ENCODE results near the gene ZNF662. TPM values are rescaled to one million over a fixed set of nuclear protein-coding genes. Genes with fewer than 3 reads are reported as not detected.

Gene ZNF662
- total RNA-seq, 2 experiments from 2014 or later: 2.5 to 2.7 TPM

DNA sequence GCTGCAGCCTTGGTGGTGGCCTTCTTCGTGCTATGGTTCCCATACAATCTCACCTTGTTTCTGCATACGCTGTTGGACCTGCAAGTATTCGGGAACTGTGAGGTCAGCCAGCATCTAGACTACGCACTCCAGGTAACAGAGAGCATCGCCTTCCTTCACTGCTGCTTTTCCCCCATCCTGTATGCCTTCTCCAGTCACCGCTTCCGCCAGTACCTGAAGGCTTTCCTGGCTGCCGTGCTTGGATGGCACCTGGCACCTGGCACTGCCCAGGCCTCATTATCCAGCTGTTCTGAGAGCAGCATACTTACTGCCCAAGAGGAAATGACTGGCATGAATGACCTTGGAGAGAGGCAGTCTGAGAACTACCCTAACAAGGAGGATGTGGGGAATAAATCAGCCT lies 40.7 kb upstream of the ZNF662 start:
- ATAC-seq (ENCODE audit: poor library complexity): no peak
- Mint-ChIP-seq H3K36me3 (ENCODE audit: low read depth) (no peaks in the 10 kb centered on the region), H3K4me1 (ENCODE audit: low read depth) (no peaks in the 10 kb centered on the region), H3K9me3 (no peaks in the 10 kb centered on the region), H3K27me3 (peaks cover 6% of the 10 kb centered on the region), H3K27ac (no peak overlapping the region), H3K4me3 (no peak overlapping the region)
- ChIA-PET CTCF (no interaction called here), POLR2A (no interaction called here)
- no peak for DNase-seq
- TF ChIP-seq, protein P1, sequence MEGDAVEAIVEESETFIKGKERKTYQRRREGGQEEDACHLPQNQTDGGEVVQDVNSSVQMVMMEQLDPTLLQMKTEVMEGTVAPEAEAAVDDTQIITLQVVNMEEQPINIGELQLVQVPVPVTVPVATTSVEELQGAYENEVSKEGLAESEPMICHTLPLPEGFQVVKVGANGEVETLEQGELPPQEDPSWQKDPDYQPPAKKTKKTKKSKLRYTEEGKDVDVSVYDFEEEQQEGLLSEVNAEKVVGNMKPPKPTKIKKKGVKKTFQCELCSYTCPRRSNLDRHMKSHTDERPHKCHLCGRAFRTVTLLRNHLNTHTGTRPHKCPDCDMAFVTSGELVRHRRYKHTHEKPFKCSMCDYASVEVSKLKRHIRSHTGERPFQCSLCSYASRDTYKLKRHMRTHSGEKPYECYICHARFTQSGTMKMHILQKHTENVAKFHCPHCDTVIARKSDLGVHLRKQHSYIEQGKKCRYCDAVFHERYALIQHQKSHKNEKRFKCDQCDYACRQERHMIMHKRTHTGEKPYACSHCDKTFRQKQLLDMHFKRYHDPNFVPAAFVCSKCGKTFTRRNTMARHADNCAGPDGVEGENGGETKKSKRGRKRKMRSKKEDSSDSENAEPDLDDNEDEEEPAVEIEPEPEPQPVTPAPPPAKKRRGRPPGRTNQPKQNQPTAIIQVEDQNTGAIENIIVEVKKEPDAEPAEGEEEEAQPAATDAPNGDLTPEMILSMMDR (IDR thresholded peaks at IDR 0.05): no peak
- Histone ChIP-seq H3K4me3 (ENCODE audit: low read length) (no peak overlapping the region), H3K27me3 (ENCODE audit: control insufficient read depth in 1 of 2, insufficient read depth in 2 of 2, low read length in 2 of 2) (no peaks in the 10 kb centered on the region), H3K27ac (ENCODE audit: low read depth in 1 of 2, low read length in 2 of 2) (no peak overlapping the region), H3K9me3 (ENCODE audit: control insufficient read depth in 1 of 2, insufficient read depth in 1 of 2, low read length in 2 of 2) (no peaks in the 10 kb centered on the region), H3K36me3 (ENCODE audit: insufficient read depth, low read length) (no peaks in the 10 kb centered on the region), H3K4me1 (ENCODE audit: insufficient read depth, low read length) (no peaks in the 10 kb centered on the region)
- intact Hi-C loops (cut with DNase I, micrococcal nuclease): no loop called here

DNA sequence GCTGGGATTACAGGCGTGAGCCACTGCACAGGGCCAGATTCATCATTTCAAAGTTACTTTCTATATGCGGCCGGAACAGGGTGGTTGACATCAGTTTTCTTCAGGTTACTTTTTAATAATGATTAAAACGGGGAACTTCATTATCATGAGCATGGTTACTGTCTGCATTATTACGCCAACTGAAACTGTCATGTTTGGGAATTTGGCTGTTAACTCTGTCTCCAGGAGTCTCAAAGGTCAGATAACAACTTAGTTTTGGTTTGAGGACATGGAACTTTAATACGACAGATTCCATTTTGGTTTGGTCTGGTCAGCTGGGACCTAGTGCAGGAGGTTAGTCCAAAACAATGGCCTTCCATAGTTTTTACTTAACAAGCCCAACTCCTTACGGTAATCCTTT lies 38.8 kb upstream of the ZNF662 start:
- no peak overlapping the region for H3K4me3 ChIP-seq (ENCODE audit: low read length)
- no peaks in the 10 kb centered on the region for H3K36me3 ChIP-seq (ENCODE audit: insufficient read depth, low read length)
- H3K4me1 ChIP-seq (ENCODE audit: insufficient read depth, low read length): no peaks in the 10 kb centered on the region
- H3K27ac ChIP-seq (ENCODE audit: low read depth in 1 of 2, low read length in 2 of 2): no peak overlapping the region
- intact Hi-C loops (cut with DNase I, micrococcal nuclease): no loop called here
- H3K4me1 Mint-ChIP-seq (ENCODE audit: low read depth): no peaks in the 10 kb centered on the region
- no peak overlapping the region for H3K27ac Mint-ChIP-seq
- DNase-seq (no peak), ATAC-seq (ENCODE audit: poor library complexity) (no peak)
- no peaks in the 10 kb centered on the region for H3K9me3 ChIP-seq (ENCODE audit: control insufficient read depth in 1 of 2, insufficient read depth in 1 of 2, low read length in 2 of 2)
- no peaks in the 10 kb centered on the region for H3K27me3 Mint-ChIP-seq
- no peak overlapping the region for H3K4me3 Mint-ChIP-seq
- H3K36me3 Mint-ChIP-seq (ENCODE audit: low read depth): no peaks in the 10 kb centered on the region
- ChIA-PET POLR2A (no interaction called here), CTCF (no interaction called here)
- no peaks in the 10 kb centered on the region for H3K9me3 Mint-ChIP-seq
- no peaks in the 10 kb centered on the region for H3K27me3 ChIP-seq (ENCODE audit: control insufficient read depth in 1 of 2, insufficient read depth in 2 of 2, low read length in 2 of 2)
- TF ChIP-seq, protein P1 (IDR thresholded peaks at IDR 0.05): no peak

DNA sequence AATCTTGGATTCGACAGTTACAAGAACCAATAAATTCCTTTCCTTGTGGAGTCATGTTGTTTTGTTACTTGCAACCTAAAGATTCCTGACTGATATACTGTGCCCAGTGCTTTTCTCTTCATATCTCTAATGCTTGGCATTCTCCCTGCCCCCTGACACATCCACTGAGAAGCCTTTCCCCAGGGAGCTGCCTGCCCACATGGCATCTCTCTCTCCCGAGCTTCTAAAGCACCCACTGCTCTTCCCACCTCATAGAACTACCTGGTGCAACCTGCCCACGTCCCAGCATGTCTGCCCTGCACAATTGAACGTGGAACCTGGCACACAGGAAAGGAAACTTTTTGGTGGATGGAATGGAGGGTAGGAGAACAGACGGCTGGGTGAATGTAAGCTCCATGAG lies 37.1 kb upstream of the ZNF662 start:
- POLR2A ChIA-PET: no interaction called here
- TF ChIP-seq, protein P1 (IDR thresholded peaks at IDR 0.05): no peak
- no peaks in the 10 kb centered on the region for H3K4me1 Mint-ChIP-seq (ENCODE audit: low read depth)
- Histone ChIP-seq H3K27me3 (ENCODE audit: control insufficient read depth in 1 of 2, insufficient read depth in 2 of 2, low read length in 2 of 2) (no peaks in the 10 kb centered on the region), H3K9me3 (ENCODE audit: control insufficient read depth in 1 of 2, insufficient read depth in 1 of 2, low read length in 2 of 2) (no peaks in the 10 kb centered on the region), H3K36me3 (ENCODE audit: insufficient read depth, low read length) (no peaks in the 10 kb centered on the region), H3K4me3 (ENCODE audit: low read length) (no peak overlapping the region), H3K4me1 (ENCODE audit: insufficient read depth, low read length) (no peaks in the 10 kb centered on the region), H3K27ac (ENCODE audit: low read depth in 1 of 2, low read length in 2 of 2) (no peak overlapping the region)
- H3K4me3 Mint-ChIP-seq: no peak overlapping the region
- no peak for ATAC-seq (ENCODE audit: poor library complexity)
- no peaks in the 10 kb centered on the region for H3K9me3 Mint-ChIP-seq
- CTCF ChIA-PET: interaction anchor here (0.6 kb wide), 1 partner anchor 746 kb away, joined by 3 read pairs; no protein-coding TSS in a partner anchor
- H3K27ac Mint-ChIP-seq: no peak overlapping the region
- no peak for DNase-seq
- H3K27me3 Mint-ChIP-seq: no peaks in the 10 kb centered on the region
- H3K36me3 Mint-ChIP-seq (ENCODE audit: low read depth): no peaks in the 10 kb centered on the region
- intact Hi-C loops (cut with DNase I, micrococcal nuclease): no loop called here

Measured in CD4-positive, alpha-beta T cell (primary cell).